Measurements from ENCODE around the gene PLCL2.
"Not testable (repeated sequence)": the region's sequence is repeated elsewhere in the genome, so short reads cannot be mapped to it uniquely, and the experiment has no call there.

Gene PLCL2

GRCh38 chr3:17075907-17076306 lies 191.2 kb downstream of the PLCL2 start:
- no peak for DNase-seq (ENCODE audit: low spot score)

GRCh38 chr3:17076940-17077605 lies 192.3 kb downstream of the PLCL2 start:
- no peak for DNase-seq (ENCODE audit: low spot score)

GRCh38 chr3:17077606-17078005 lies 192.9 kb downstream of the PLCL2 start:
- DNase-seq (ENCODE audit: low spot score) = no peak

GRCh38 chr3:17078926-17079465 lies 194.2 kb downstream of the PLCL2 start:
- no peak for DNase-seq (ENCODE audit: low spot score)

GRCh38 chr3:17079933-17080332 lies 195.2 kb downstream of the PLCL2 start:
- DNase-seq (ENCODE audit: low spot score) = no peak

- DNase-seq (ENCODE audit: low spot score) = no peak
Measured at GRCh38 chr3:17081520-17081919, 196.8 kb downstream of the PLCL2 start.

GRCh38 chr3:17087509-17087908 lies 202.8 kb downstream of the PLCL2 start:
- no peak for DNase-seq (ENCODE audit: low spot score)

- no peak for DNase-seq (ENCODE audit: low spot score)
Measured at GRCh38 chr3:17088017-17088416, 203.3 kb downstream of the PLCL2 start.

- no peak for DNase-seq (ENCODE audit: low spot score)
Measured at GRCh38 chr3:17088602-17089313, 204.0 kb downstream of the PLCL2 start.

- DNase-seq (ENCODE audit: low spot score) = no peak
Measured at GRCh38 chr3:17089314-17089700, 204.6 kb downstream of the PLCL2 start.

- no peak for DNase-seq (ENCODE audit: low spot score)
Measured at GRCh38 chr3:17090280-17090983, 205.7 kb downstream of the PLCL2 start.

- no peak for DNase-seq (ENCODE audit: low spot score)
Measured at GRCh38 chr3:17091910-17092582, 207.3 kb downstream of the PLCL2 start.

- no peak for DNase-seq (ENCODE audit: low spot score)
Measured at GRCh38 chr3:17092583-17092933, 207.8 kb downstream of the PLCL2 start.

- no peak for DNase-seq (ENCODE audit: low spot score)
Measured at GRCh38 chr3:17094551-17094950, 209.8 kb downstream of the PLCL2 start.

- no peak for DNase-seq (ENCODE audit: low spot score)
Measured at GRCh38 chr3:17103579-17103978, 218.8 kb downstream of the PLCL2 start.

GRCh38 chr3:17106801-17107200 lies 222.0 kb downstream of the PLCL2 start:
- DNase-seq (ENCODE audit: low spot score) = not testable (repeated sequence)

- DNase-seq (ENCODE audit: low spot score) = no peak
Measured at GRCh38 chr3:17110660-17111396, 226.1 kb downstream of the PLCL2 start.

GRCh38 chr3:17111586-17111985 lies 226.8 kb downstream of the PLCL2 start:
- no peak for DNase-seq (ENCODE audit: low spot score)

- DNase-seq (ENCODE audit: low spot score) = no peak
Measured at GRCh38 chr3:17115186-17115585, 230.4 kb downstream of the PLCL2 start.

GRCh38 chr3:17116007-17116600 lies 231.3 kb downstream of the PLCL2 start:
- DNase-seq (ENCODE audit: low spot score) = no peak

GRCh38 chr3:17118771-17119170 lies 234.0 kb downstream of the PLCL2 start:
- no peak for DNase-seq (ENCODE audit: low spot score)

Measured in globus pallidus (tissue), 1 donor.